ENCODE data around the gene HEPACAM2.

DNA sequence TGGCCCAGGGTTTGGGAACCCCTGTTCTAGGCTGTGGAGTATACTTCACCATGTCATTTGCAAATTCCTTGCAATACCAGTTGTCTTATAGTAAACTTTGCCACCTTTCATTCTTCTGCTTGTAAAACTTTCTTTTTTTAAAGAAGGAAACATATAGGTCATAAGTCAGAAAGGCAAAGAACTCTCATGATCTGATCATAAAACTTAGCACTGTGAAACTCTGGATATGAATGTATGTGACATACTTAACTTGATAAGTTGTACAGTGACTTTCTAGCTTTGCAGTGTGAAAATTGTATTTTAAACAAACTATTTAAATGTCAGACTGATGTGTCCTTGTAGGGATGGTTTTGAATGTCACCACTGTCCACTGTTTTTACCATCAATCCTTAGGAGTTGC is 47.1 kb downstream of the HEPACAM2 start:
- TF ChIP-seq CTCF (IDR thresholded peaks at IDR 0.05), result no peak
- TF ChIP-seq POLR2A (IDR thresholded peaks at IDR 0.05), result no peak
